Thoracic aorta (tissue), 2 donors: Measurements from ENCODE around the gene FHIT. TPM values are rescaled to one million over a fixed set of nuclear protein-coding genes. Genes with fewer than 3 reads are reported as not detected.

Experiments
- ATAC-seq: fragments of 150-250 bp; one replicate; pipeline ENCODE4 v1.8.0; 2017; ENCODE audit warnings: low read depth; ENCODE audit not compliant: insufficient number of reproducible peaks, low FRiP score
- DNase-seq: peaks from one replicate; pipeline ENCODE4 v3.0.0-alpha.2; 2020; ENCODE audit warnings: low spot score
- H3K27ac ChIP-seq, 2 donors: fragments of 200-600 bp; sonication (generic); 1 replicate in 1 of 2; 2 replicates in 1 of 2; pipeline ENCODE4 v1.5.1; 2016; ENCODE audit warnings: mild to moderate bottlenecking in 2 of 2, moderate library complexity in 2 of 2
- H3K27me3 ChIP-seq: fragments of 200-600 bp; sonication (generic); replicated peaks from 2 replicates; pipeline ENCODE4 v1.6.0; 2016; ENCODE audit warnings: mild to moderate bottlenecking; ENCODE audit not compliant: insufficient read depth
- H3K36me3 ChIP-seq: fragments of 200-600 bp; sonication (generic); one replicate; pipeline ENCODE4 v1.5.1; 2016
- H3K4me1 ChIP-seq, 2 donors: fragments of 200-600 bp; sonication (generic); 1 replicate in 1 of 2; 2 replicates in 1 of 2; pipeline versions ENCODE4 v1.5.1 to v1.6.0; 2016; ENCODE audit warnings: low read depth in 2 of 2, mild to moderate bottlenecking in 1 of 2; ENCODE audit not compliant: control insufficient read depth in 1 of 2
- H3K4me3 ChIP-seq: fragments of 200-600 bp; sonication (generic); 2 replicates; pipeline ENCODE4 v1.5.1; 2016; ENCODE audit warnings: mild to moderate bottlenecking
- H3K9me3 ChIP-seq: fragments of 200-600 bp; sonication (generic); 2 replicates; pipeline ENCODE4 v1.5.1; 2016
- CTCF ChIP-seq: fragments of 200-600 bp; sonication (generic); IDR thresholded peaks from one replicate; pipeline ENCODE4 v1.5.1; 2019; ENCODE audit warnings: antibody characterized with exemption
- total RNA-seq, 2 donors: library from RNA; depleted of rRNA; stranded (reverse); fragments of >200 nt; gene quantifications; one replicate each; pipeline versions ENCODE4 v1.1.0 to v1.2.3, GENCODE V29; 2016

The FHIT gene
- total RNA-seq, 2 donors from 2014 or later: 2.0 to 2.3 TPM

DNA sequence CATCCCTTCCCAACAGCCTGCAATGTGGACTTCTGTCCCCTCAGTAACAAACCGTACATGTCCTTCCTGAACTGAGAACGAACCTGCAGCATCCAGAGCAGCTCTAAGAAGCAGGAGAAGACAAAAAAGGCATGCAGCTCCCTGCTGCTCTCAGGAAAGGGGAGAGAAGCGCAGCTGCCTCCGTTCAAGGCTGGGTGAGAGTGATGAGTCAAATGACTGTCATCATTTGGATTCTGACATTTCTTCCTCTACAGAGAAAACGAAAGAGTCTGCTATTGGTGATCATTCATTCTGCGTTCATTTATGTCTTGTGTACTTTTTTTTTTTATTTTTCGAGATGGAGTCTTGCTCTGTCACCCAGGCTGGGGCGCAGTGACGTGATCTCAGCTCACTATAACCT is 677.8 kb downstream of the FHIT start:
- no peak for TF ChIP-seq CTCF
- Histone ChIP-seq H3K4me1 (no peaks in the 10 kb centered on the region), H3K36me3 (no peaks in the 10 kb centered on the region), H3K27me3 (no peaks in the 10 kb centered on the region), H3K9me3 (no peaks in the 10 kb centered on the region), H3K4me3 (no peak overlapping the region), H3K27ac (no peak overlapping the region)
- DNase-seq: no peak
- ATAC-seq: no peak

- ATAC-seq (no peak), DNase-seq (no peak)
- Histone ChIP-seq H3K27ac (no peak overlapping the region), H3K9me3 (no peaks in the 10 kb centered on the region), H3K4me3 (no peak overlapping the region), H3K27me3 (no peaks in the 10 kb centered on the region), H3K36me3 (no peaks in the 10 kb centered on the region), H3K4me1 (no peaks in the 10 kb centered on the region)
- no peak for TF ChIP-seq CTCF
Observed at GRCh38 chr3:60571511-60571910, 679.7 kb downstream of the FHIT start.

GRCh38 chr3:60557122-60557521 is 694.1 kb downstream of the FHIT start:
- no peak overlapping the region for H3K4me3 ChIP-seq
- no peak for DNase-seq
- H3K27ac ChIP-seq: no peak overlapping the region
- no peaks in the 10 kb centered on the region for H3K36me3 ChIP-seq
- H3K27me3 ChIP-seq: no peaks in the 10 kb centered on the region
- ATAC-seq: no peak
- no peak for TF ChIP-seq CTCF
- H3K4me1 ChIP-seq: no peaks in the 10 kb centered on the region
- no peaks in the 10 kb centered on the region for H3K9me3 ChIP-seq

DNA sequence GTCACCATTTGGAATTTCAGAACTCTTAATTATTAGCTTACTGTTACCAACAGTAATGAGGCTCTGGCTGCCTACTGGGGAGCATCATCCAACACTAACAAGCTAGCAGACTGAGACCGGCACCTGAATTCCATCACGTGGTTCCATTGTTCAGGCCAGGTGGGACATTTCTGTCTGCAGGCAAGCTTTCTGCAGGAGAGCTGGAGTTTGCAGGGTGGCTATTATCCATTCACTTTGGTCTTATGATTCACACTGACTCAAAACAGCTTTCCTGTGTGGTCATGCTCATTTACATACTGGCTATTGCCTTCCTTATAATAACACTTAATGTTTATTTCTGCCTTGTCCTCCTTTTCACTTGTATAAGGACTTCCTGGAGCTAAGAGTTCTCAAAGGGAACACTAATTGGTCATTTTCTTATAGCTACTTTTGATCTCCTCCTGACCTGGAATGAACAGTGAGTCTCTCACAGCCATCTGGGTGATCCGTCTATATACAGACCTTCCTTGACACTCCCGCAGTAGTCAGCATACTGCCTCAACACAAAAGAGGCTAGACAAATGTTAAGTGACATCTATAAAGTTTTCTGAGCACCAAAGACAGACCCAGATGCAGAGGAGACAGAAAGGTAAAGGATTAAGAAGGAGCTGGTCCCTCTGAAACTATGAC is 695.4 kb downstream of the FHIT start:
- no peak for TF ChIP-seq CTCF

DNA sequence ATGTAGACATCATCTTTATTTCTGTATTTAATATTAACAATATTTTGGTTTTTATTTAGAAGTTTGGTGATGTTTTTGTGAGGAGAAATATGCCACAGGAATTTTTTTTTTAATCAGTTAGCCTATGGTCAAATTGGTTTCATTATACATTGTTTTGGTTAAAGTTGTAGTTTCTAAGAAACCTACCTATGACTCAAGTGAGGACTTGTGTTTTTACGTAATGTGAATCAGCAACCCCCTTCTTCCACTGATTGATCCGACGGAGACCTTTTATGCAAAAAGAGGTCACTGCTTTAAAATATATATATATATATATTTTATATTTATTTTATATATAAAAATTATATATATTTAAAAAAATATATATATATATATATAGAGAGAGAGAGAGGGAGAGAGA is 698.1 kb downstream of the FHIT start:
- ATAC-seq (no peak), DNase-seq (no peak)
- Histone ChIP-seq H3K27ac (no peak overlapping the region), H3K4me1 (no peaks in the 10 kb centered on the region), H3K9me3 (no peaks in the 10 kb centered on the region), H3K36me3 (no peaks in the 10 kb centered on the region), H3K4me3 (no peak overlapping the region), H3K27me3 (no peaks in the 10 kb centered on the region)
- TF ChIP-seq CTCF: no peak

More for the DNA sequence above, 695.4 kb downstream of the FHIT start:
- DNase-seq (no peak), ATAC-seq (no peak)
- Histone ChIP-seq H3K27me3 (no peaks in the 10 kb centered on the region), H3K4me1 (no peaks in the 10 kb centered on the region), H3K27ac (no peak overlapping the region), H3K4me3 (no peak overlapping the region), H3K36me3 (no peaks in the 10 kb centered on the region), H3K9me3 (no peaks in the 10 kb centered on the region)
